Measurements from ENCODE around the gene SUN2. TPM values are rescaled to one million over a fixed set of nuclear protein-coding genes. Genes with fewer than 3 reads are reported as not detected.

Gene SUN2
- total RNA-seq, 1 donor from 2014 or later = 258 TPM

GRCh38 chr22:38784856-38785255 lies 29.1 kb upstream of the SUN2 start:
- intact Hi-C loops (cut with DNase I) = no loop called here
- Histone ChIP-seq H3K4me3 (no peak overlapping the region), H3K27me3 (no peaks in the 10 kb centered on the region), H3K27ac (no peak overlapping the region), H3K4me1 (peaks cover 32% of the 10 kb centered on the region), H3K36me3 (peaks cover 0 to 14% of the 10 kb centered on the region in 2 donors), H3K9me3 (no peaks in the 10 kb centered on the region)
- TF ChIP-seq POLR2A (IDR thresholded peaks at IDR 0.05) = no peak
- TF ChIP-seq POLR2AphosphoS5 (IDR thresholded peaks at IDR 0.05; ENCODE audit: insufficient read depth in 1 of 2, low read depth in 1 of 2) = no peak
- no peak for TF ChIP-seq CTCF (IDR thresholded peaks at IDR 0.05)
- no peak for DNase-seq (ENCODE audit: extremely low spot score in 2 of 2)

GRCh38 chr22:38784035-38784434 lies 28.2 kb upstream of the SUN2 start:
- no peaks in the 10 kb centered on the region for H3K9me3 ChIP-seq
- no peak overlapping the region for H3K27ac ChIP-seq
- peaks cover 27% of the 10 kb centered on the region for H3K4me1 ChIP-seq
- peaks cover 0 to 16% of the 10 kb centered on the region in 2 donors for H3K36me3 ChIP-seq
- TF ChIP-seq POLR2A (IDR thresholded peaks at IDR 0.05) (no peak), POLR2AphosphoS5 (IDR thresholded peaks at IDR 0.05; ENCODE audit: insufficient read depth in 1 of 2, low read depth in 1 of 2) (no peak), CTCF (IDR thresholded peaks at IDR 0.05) (no peak)
- intact Hi-C loops (cut with DNase I) = no loop called here
- H3K4me3 ChIP-seq = no peak overlapping the region
- no peak for DNase-seq (ENCODE audit: extremely low spot score in 2 of 2)
- H3K27me3 ChIP-seq = no peaks in the 10 kb centered on the region

- H3K9me3 ChIP-seq = no peaks in the 10 kb centered on the region
- no peak for DNase-seq (ENCODE audit: extremely low spot score in 2 of 2)
- intact Hi-C loops (cut with DNase I) = no loop called here
- H3K27ac ChIP-seq = no peak overlapping the region
- H3K36me3 ChIP-seq = peaks cover 0 to 16% of the 10 kb centered on the region in 2 donors
- H3K27me3 ChIP-seq = no peaks in the 10 kb centered on the region
- H3K4me1 ChIP-seq = peaks cover 18% of the 10 kb centered on the region
- H3K4me3 ChIP-seq = no peak overlapping the region
- TF ChIP-seq CTCF (IDR thresholded peaks at IDR 0.05) = no peak
- no peak for TF ChIP-seq POLR2A (IDR thresholded peaks at IDR 0.05)
- TF ChIP-seq POLR2AphosphoS5 (IDR thresholded peaks at IDR 0.05; ENCODE audit: insufficient read depth in 1 of 2, low read depth in 1 of 2) = no peak
Measured at GRCh38 chr22:38783095-38783615, 27.4 kb upstream of the SUN2 start.

- Histone ChIP-seq H3K27me3 (no peaks in the 10 kb centered on the region), H3K4me3 (no peak overlapping the region), H3K9me3 (no peaks in the 10 kb centered on the region), H3K4me1 (peaks cover 13% of the 10 kb centered on the region), H3K36me3 (peaks cover 0 to 16% of the 10 kb centered on the region in 2 donors), H3K27ac (no peak overlapping the region)
- intact Hi-C loops (cut with DNase I) = no loop called here
- no peak for DNase-seq (ENCODE audit: extremely low spot score in 2 of 2)
- no peak for TF ChIP-seq POLR2A (IDR thresholded peaks at IDR 0.05)
- no peak for TF ChIP-seq POLR2AphosphoS5 (IDR thresholded peaks at IDR 0.05; ENCODE audit: insufficient read depth in 1 of 2, low read depth in 1 of 2)
- TF ChIP-seq CTCF (IDR thresholded peaks at IDR 0.05) = no peak
Measured at GRCh38 chr22:38782402-38783094, 26.8 kb upstream of the SUN2 start.

GRCh38 chr22:38781033-38781432 lies 25.2 kb upstream of the SUN2 start:
- no peak overlapping the region for H3K27ac ChIP-seq
- no peaks in the 10 kb centered on the region for H3K27me3 ChIP-seq
- peaks cover 14% of the 10 kb centered on the region for H3K4me1 ChIP-seq
- H3K36me3 ChIP-seq = peaks cover 0 to 16% of the 10 kb centered on the region in 2 donors
- DNase-seq (ENCODE audit: extremely low spot score in 2 of 2) = no peak
- H3K4me3 ChIP-seq = no peak overlapping the region
- no peaks in the 10 kb centered on the region for H3K9me3 ChIP-seq
- TF ChIP-seq CTCF (IDR thresholded peaks at IDR 0.05) (no peak), POLR2AphosphoS5 (IDR thresholded peaks at IDR 0.05; ENCODE audit: insufficient read depth in 1 of 2, low read depth in 1 of 2) (no peak), POLR2A (IDR thresholded peaks at IDR 0.05) (no peak)
- intact Hi-C loops (cut with DNase I) = no loop called here
